Cardiac septum (tissue), 1 donor: ENCODE results near the gene TTLL11. TPM values are rescaled to one million over a fixed set of nuclear protein-coding genes. Genes with fewer than 3 reads are reported as not detected.

Source experiments
- DNase-seq: peaks from one replicate; pipeline ENCODE4 v3.0.0-alpha.2; 2020; ENCODE audit warnings: low spot score
- intact Hi-C: fragments of 100-400 bp; cut with DNase I; formaldehyde crosslinking; loops from one replicate; pipeline ENCODE4 v1.14.0; 2022
- total RNA-seq: library from RNA; stranded (reverse); fragmentation: NEBNext Ultra II Directional; extraction: Animal tissue kit (Norgen Biotek cat#: 25700); gene quantifications from one replicate; pipeline ENCODE4 v1.2.1, GENCODE V29; 2021
- donor health status: DM: no; HTN: no; CAD: no.

Gene TTLL11
- total RNA-seq, 1 donor from 2014 or later: 12.6 TPM

- DNase-seq: no peak
- intact Hi-C loops: no loop called here
Observed at GRCh38 chr9:121966706-121967105, 126.4 kb downstream of the TTLL11 start.

GRCh38 chr9:121963528-121963995 is 129.5 kb downstream of the TTLL11 start:
- intact Hi-C loops: no loop called here
- no peak for DNase-seq

GRCh38 chr9:121962421-121962820 is 130.7 kb downstream of the TTLL11 start:
- DNase-seq: no peak
- intact Hi-C loops: no loop called here

- intact Hi-C loops: no loop called here
- DNase-seq: no peak
Observed at GRCh38 chr9:121960665-121961064, 132.4 kb downstream of the TTLL11 start.

GRCh38 chr9:121958530-121958929 is 134.6 kb downstream of the TTLL11 start:
- intact Hi-C loops: no loop called here
- DNase-seq: no peak

- intact Hi-C loops: no loop called here
- no peak for DNase-seq
Observed at GRCh38 chr9:121956808-121957207, 136.3 kb downstream of the TTLL11 start.

GRCh38 chr9:121955649-121956048 is 137.5 kb downstream of the TTLL11 start:
- intact Hi-C loops: no loop called here
- DNase-seq: no peak

GRCh38 chr9:121954477-121955140 is 138.5 kb downstream of the TTLL11 start:
- no peak for DNase-seq
- intact Hi-C loops: no loop called here

- intact Hi-C loops: no loop called here
- DNase-seq: no peak
Observed at GRCh38 chr9:121952611-121953010, 140.5 kb downstream of the TTLL11 start.

- DNase-seq: no peak
- intact Hi-C loops: no loop called here
Observed at GRCh38 chr9:121950866-121951265, 142.2 kb downstream of the TTLL11 start.

GRCh38 chr9:121950441-121950840 is 142.7 kb downstream of the TTLL11 start:
- intact Hi-C loops: no loop called here
- DNase-seq: no peak

- DNase-seq: no peak
- intact Hi-C loops: no loop called here
Observed at GRCh38 chr9:121949766-121950165, 143.3 kb downstream of the TTLL11 start.

GRCh38 chr9:121949364-121949763 is 143.7 kb downstream of the TTLL11 start:
- DNase-seq: no peak

GRCh38 chr9:121947775-121948174 is 145.3 kb downstream of the TTLL11 start:
- intact Hi-C loops: no loop called here
- no peak for DNase-seq

More at GRCh38 chr9:121949364-121949763, 143.7 kb downstream of the TTLL11 start:
- intact Hi-C loops: no loop called here

- no peak for DNase-seq
- intact Hi-C loops: no loop called here
Observed at GRCh38 chr9:121946465-121946864, 146.6 kb downstream of the TTLL11 start.

- DNase-seq: no peak
- intact Hi-C loops: no loop called here
Observed at GRCh38 chr9:121945849-121946248, 147.3 kb downstream of the TTLL11 start.

GRCh38 chr9:121945281-121945680 is 147.8 kb downstream of the TTLL11 start:
- DNase-seq: no peak
- intact Hi-C loops: no loop called here

- intact Hi-C loops: no loop called here
- no peak for DNase-seq
Observed at GRCh38 chr9:121944711-121945191, 148.4 kb downstream of the TTLL11 start.

GRCh38 chr9:121943463-121943862 is 149.6 kb downstream of the TTLL11 start:
- no peak for DNase-seq
- intact Hi-C loops: no loop called here

GRCh38 chr9:121942866-121943382 is 150.2 kb downstream of the TTLL11 start:
- no peak for DNase-seq
- intact Hi-C loops: no loop called here

- no peak for DNase-seq
- intact Hi-C loops: no loop called here
Observed at GRCh38 chr9:121942313-121942712, 150.8 kb downstream of the TTLL11 start.
